ENCODE measurements around the gene SNHG17.

- TF ChIP-seq EZH2 (IDR thresholded peaks at IDR 0.05; ENCODE audit: borderline replicate concordance, low read depth, low read length, severe bottlenecking) = no peak
- TF ChIP-seq, protein P1, sequence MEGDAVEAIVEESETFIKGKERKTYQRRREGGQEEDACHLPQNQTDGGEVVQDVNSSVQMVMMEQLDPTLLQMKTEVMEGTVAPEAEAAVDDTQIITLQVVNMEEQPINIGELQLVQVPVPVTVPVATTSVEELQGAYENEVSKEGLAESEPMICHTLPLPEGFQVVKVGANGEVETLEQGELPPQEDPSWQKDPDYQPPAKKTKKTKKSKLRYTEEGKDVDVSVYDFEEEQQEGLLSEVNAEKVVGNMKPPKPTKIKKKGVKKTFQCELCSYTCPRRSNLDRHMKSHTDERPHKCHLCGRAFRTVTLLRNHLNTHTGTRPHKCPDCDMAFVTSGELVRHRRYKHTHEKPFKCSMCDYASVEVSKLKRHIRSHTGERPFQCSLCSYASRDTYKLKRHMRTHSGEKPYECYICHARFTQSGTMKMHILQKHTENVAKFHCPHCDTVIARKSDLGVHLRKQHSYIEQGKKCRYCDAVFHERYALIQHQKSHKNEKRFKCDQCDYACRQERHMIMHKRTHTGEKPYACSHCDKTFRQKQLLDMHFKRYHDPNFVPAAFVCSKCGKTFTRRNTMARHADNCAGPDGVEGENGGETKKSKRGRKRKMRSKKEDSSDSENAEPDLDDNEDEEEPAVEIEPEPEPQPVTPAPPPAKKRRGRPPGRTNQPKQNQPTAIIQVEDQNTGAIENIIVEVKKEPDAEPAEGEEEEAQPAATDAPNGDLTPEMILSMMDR (IDR thresholded peaks at IDR 0.05; ENCODE audit: borderline replicate concordance, extremely low read depth, low read length, poor library complexity, severe bottlenecking) = no peak
These were observed 12.1 kb upstream of the SNHG17 start for GRCh38 chr20:38447251-38447661.

All from DND-41 (cell line).